HEK293 (cell line): ENCODE results near the gene FOXA2.

Source experiments
- GLI2 ChIP-seq: fragments of 450-650 bp; formaldehyde crosslinking; IDR thresholded peaks from 2 replicates; pipeline ENCODE4; 2017; ENCODE audit warnings: missing biosample characterization, missing genetic modification characterization, low read depth, borderline replicate concordance
- ZFP69B ChIP-seq: fragments of 450-650 bp; formaldehyde crosslinking; IDR thresholded peaks from 2 replicates; pipeline ENCODE4 v1.5.1; 2016; ENCODE audit warnings: missing biosample characterization, missing genetic modification characterization
- TF ChIP-seq, protein P1 (sequence below): fragments of 450-650 bp; formaldehyde crosslinking; IDR thresholded peaks from 2 replicates; pipeline ENCODE4 v1.5.1; 2016; ENCODE audit warnings: missing biosample characterization, missing genetic modification characterization

DNA sequence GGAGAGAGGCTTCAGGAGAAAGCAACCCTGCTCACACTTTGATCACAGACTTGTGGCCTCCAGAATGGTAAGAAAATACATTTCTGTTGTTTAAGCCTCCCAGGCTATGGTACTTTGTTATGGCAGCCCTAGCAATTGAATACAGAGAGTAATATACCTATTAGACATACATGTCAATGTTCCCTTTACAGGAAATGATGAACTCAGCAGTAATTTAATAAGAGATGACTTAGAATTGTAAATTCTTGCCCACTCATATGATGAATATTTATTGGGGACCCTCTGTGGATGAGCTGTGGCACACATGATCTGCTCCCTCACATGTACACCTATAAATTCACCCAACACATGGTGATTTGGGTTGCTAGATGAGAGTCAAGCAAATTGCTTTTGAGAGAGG, 20.4 kb upstream of the FOXA2 start:
- TF ChIP-seq, protein P1, sequence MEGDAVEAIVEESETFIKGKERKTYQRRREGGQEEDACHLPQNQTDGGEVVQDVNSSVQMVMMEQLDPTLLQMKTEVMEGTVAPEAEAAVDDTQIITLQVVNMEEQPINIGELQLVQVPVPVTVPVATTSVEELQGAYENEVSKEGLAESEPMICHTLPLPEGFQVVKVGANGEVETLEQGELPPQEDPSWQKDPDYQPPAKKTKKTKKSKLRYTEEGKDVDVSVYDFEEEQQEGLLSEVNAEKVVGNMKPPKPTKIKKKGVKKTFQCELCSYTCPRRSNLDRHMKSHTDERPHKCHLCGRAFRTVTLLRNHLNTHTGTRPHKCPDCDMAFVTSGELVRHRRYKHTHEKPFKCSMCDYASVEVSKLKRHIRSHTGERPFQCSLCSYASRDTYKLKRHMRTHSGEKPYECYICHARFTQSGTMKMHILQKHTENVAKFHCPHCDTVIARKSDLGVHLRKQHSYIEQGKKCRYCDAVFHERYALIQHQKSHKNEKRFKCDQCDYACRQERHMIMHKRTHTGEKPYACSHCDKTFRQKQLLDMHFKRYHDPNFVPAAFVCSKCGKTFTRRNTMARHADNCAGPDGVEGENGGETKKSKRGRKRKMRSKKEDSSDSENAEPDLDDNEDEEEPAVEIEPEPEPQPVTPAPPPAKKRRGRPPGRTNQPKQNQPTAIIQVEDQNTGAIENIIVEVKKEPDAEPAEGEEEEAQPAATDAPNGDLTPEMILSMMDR (tag by site-specific recombination), result no peak
- TF ChIP-seq GLI2 (tag by site-specific recombination) (no peak), ZFP69B (tag by site-specific recombination) (no peak)
